GM15510 (cell line): ENCODE data around the gene TUBA1C.

Experiments
- POLR2A ChIP-seq: IDR thresholded peaks from 3 replicates; pipeline ENCODE4 v1.6.1; 2011; ENCODE audit warnings: borderline replicate concordance; ENCODE audit not compliant: insufficient read length; ENCODE audit errors: extremely low read depth

TUBA1C gene

GRCh38 chr12:49294804-49295081 is 29.9 kb downstream of the TUBA1C start:
- TF ChIP-seq POLR2A: no peak

DNA sequence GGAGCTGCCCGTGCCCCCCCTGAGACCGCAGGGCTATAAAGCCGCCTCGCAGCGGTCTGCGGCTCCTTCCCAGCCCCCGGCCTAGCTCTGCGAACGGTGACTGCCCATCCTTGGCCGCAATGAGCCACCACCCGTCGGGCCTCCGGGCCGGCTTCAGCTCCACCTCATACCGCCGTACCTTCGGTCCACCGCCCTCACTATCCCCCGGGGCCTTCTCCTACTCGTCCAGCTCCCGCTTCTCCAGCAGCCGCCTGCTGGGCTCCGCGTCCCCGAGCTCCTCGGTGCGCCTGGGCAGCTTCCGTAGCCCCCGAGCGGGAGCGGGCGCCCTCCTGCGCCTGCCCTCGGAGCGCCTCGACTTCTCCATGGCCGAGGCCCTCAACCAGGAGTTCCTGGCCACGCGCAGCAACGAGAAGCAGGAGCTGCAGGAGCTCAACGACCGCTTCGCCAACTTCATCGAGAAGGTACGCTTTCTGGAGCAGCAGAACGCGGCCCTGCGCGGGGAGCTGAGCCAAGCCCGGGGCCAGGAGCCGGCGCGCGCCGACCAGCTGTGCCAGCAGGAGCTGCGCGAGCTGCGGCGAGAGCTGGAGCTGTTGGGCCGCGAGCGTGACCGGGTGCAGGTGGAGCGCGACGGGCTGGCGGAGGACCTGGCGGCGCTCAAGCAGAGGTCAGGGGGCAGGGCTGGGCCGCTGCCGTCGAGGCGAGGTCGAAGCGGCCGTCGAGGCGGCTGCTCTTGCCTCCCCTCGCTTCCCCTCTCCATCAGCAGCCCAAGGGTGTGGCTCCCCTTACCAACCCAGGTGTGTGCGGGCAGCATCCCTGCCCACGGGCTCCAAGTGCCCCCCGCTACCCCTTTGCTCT is 30.4 kb downstream of the TUBA1C start, which contains the start of gene PRPH:
TSS of gene PRPH (plus strand) at position 66 of the 855 bp plus-strand sequence. CDS start at position 120, 54 bp downstream.
- no peak for TF ChIP-seq POLR2A

- TF ChIP-seq POLR2A: no peak
Observed at GRCh38 chr12:49296034-49296835, 31.4 kb downstream of the TUBA1C start.

- TF ChIP-seq POLR2A: no peak
Observed at GRCh38 chr12:49296836-49297694, 32.2 kb downstream of the TUBA1C start.

GRCh38 chr12:49297695-49298060 is 32.8 kb downstream of the TUBA1C start:
- TF ChIP-seq POLR2A: no peak

DNA sequence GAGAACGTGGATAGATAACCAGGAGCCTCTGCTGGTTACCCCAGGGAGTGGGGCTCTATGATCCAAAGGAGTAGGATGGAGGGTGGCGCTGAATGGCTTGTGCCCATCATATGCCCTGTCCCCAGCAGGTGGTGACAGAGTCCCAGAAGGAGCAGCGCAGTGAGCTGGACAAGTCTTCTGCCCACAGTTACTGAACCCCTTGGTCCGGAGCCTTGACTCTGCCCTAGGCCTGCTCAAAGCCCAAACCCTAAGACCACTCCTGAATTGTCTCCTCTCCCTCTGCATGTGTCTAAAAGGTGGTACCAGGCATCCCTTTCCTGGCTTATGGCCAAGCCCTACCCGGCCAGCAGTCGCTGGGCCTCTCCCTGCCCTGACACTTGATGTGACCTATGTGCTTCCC is 33.3 kb downstream of the TUBA1C start:
- TF ChIP-seq POLR2A: no peak

DNA sequence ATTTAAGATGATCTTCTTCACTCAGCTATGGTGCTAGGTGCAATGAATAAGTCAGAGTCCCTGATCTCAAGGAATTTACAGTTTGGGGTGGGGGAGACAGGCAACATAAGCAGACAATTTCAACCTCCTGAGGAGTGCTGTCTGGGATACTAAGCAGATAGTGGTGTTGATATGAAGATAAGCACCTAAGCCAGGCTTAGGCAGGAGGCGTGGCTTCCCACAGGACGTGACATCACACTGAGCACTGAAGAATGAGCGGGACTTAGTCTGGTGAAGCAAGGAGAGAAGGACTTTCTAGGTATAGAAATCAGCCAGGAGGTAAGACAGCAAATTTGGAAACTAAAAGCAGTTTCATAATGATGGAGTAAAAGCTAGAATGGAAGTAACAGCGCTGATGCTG is 36.9 kb downstream of the TUBA1C start:
- no peak for TF ChIP-seq POLR2A

- no peak for TF ChIP-seq POLR2A
Observed at GRCh38 chr12:49304161-49304560, 39.3 kb downstream of the TUBA1C start.

DNA sequence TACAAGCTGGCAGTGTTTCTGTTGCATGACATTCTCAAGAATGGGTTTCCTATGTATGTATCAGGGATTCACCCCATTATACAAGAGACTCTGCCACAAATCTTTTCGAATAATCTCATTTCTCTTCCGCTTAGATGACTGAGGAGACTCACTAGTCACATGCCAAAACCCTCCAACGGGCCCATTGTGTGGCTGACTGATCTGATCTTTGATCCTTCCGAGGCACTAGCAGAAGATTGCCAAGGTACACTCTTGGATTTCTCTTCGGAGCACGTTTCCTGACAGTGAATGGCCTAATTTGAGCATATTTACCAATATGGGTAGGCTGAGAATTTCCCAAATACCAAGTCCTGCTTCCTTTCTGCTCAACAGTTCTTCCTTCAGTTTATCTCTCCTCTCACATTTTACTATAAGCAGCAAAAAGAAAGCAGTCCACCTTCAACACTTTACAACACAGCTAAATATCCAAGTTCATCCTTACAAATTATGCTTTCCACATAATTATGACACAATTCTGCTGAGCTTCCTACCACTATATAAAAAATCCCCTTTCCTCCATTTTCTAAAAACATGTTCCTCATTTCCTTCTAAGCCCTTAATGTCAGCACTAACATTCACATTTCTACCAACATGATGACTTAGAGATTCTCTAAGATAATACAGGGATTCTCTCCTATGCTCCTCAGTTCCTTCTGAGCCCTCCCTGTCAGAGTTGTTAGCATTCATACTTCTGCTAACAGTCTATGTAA is 41.1 kb downstream of the TUBA1C start:
- TF ChIP-seq POLR2A: no peak

DNA sequence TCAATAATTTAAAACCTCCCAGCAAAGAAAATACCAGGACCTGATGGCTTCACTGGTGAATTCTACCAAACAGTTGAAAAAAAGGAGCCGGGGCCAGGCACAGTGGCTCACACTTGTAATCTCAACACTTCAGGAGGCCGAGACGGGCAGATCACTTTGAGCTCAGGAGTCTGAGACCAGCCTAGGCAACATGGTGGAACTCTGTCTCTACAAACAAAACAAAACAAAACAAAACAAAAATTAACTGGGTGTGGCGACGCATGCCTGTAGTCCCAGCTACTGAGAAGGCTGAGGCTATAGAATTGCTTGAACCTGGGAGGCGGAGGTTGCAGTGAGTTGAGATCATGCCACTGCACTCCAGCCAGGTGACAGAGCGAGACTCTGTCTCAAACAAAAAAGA is 44.5 kb downstream of the TUBA1C start:
- TF ChIP-seq POLR2A: no peak

- TF ChIP-seq POLR2A: no peak
Observed at GRCh38 chr12:49314811-49315210, 49.9 kb downstream of the TUBA1C start.

- TF ChIP-seq POLR2A: no peak
Observed at GRCh38 chr12:49322367-49322707, 57.5 kb downstream of the TUBA1C start.

DNA sequence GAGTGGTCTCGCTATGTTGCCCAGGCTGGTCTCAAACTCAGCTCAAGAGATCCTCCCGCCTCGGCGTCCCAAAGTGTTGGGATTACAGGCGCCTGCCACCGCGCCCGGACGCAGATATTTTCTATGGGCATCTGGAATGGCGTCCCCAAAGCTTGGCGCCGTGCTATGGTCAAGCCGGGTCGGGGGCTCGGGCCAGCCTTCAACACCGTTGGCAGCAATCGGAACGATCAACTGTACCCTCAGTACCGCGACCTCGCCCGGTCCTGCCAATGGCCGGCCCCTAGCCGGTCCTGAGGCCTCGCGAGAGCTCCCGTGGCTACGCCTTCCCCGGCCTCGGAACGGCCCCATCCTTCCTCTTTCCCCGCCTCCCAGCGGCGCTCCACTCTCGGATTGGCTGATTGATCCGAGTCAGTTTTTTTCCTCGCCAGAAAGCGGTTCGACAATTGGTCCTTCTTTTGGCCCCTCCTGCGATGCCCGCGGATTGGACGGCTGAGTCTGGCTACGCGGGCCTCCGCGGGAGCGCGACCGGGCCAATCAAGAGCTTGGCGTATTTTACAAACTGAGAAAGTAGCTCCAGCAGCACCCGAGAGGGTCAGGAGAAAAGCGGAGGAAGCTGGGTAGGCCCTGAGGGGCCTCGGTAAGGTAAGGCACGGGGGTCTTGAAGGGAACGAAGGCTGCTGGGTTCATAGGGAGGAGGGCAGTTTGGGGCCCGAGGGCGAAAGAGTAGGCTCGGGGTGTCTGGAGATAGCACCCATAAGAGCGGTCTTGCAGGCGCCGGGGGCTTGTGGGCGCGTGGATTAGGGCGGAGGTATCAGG is 58.0 kb downstream of the TUBA1C start, which contains the start of gene TROAP:
TSS of gene TROAP (plus strand) at position 548 of the 816 bp plus-strand sequence. CDS start 354 bp downstream, outside the sequence.
- TF ChIP-seq POLR2A: peak; percentile 86
